AG09319 (cell line): ENCODE results near the gene ATG7.

Source experiments
- DNase-seq: peaks from one replicate; pipeline ENCODE4 v3.0.0-alpha.2; 2010; ENCODE audit warnings: low read depth; ENCODE audit errors: extremely low read depth
- CTCF ChIP-seq: IDR thresholded peaks from 2 replicates; pipeline ENCODE4 v1.5.1; 2011; ENCODE audit warnings: low read depth, mild to moderate bottlenecking, inconsistent platforms, low read length, moderate library complexity

The ATG7 gene

GRCh38 chr3:11300970-11301369 is 28.8 kb downstream of the ATG7 start:
- no peak for TF ChIP-seq CTCF
- no peak for DNase-seq

- no peak for TF ChIP-seq CTCF
- no peak for DNase-seq
Measured at GRCh38 chr3:11302444-11302843, 30.2 kb downstream of the ATG7 start.

- no peak for DNase-seq
- TF ChIP-seq CTCF, result no peak
Measured at GRCh38 chr3:11304175-11304574, 32.0 kb downstream of the ATG7 start.

- TF ChIP-seq CTCF, result no peak
- no peak for DNase-seq
Measured at GRCh38 chr3:11305509-11305908, 33.3 kb downstream of the ATG7 start.

GRCh38 chr3:11306817-11307589 is 34.8 kb downstream of the ATG7 start:
- DNase-seq, result no peak
- TF ChIP-seq CTCF, result no peak

GRCh38 chr3:11307830-11308432 is 35.7 kb downstream of the ATG7 start:
- no peak for TF ChIP-seq CTCF
- no peak for DNase-seq

GRCh38 chr3:11310258-11310657 is 38.1 kb downstream of the ATG7 start:
- DNase-seq, result no peak
- TF ChIP-seq CTCF, result no peak
